Measurements from ENCODE around the gene TACR1.
"Not testable (repeated sequence)": the region's sequence is repeated elsewhere in the genome, so short reads cannot be mapped to it uniquely, and the experiment has no call there.

The TACR1 gene

GRCh38 chr2:75146606-75147332 is 52.6 kb downstream of the TACR1 start:
- no peak overlapping the region for H3K4me3 ChIP-seq (ENCODE audit: extremely low read depth, insufficient read depth, low read length, poor library complexity, severe bottlenecking)
- WGBS, 2 experiments (ENCODE audit: insufficient coverage in 2 of 2): 61 to 80% methylated on average over 1 to 2 of the region's 2 CpGs
- H3K27ac ChIP-seq (ENCODE audit: low read depth, low read length, severe bottlenecking): no peak overlapping the region
- H3K36me3 ChIP-seq (ENCODE audit: control insufficient read depth, insufficient read depth, low read length): no peaks in the 10 kb centered on the region
- no peaks in the 10 kb centered on the region for H3K4me1 ChIP-seq (ENCODE audit: control insufficient read depth, insufficient read depth, low read length, poor library complexity, severe bottlenecking)
- no peaks in the 10 kb centered on the region for H3K9me3 ChIP-seq (ENCODE audit: control insufficient read depth, low read length)

- H3K9me3 ChIP-seq (ENCODE audit: control insufficient read depth, low read length); H3K4me1 ChIP-seq (ENCODE audit: control insufficient read depth, insufficient read depth, low read length, poor library complexity, severe bottlenecking); H3K36me3 ChIP-seq (ENCODE audit: control insufficient read depth, insufficient read depth, low read length); H3K4me3 ChIP-seq (ENCODE audit: extremely low read depth, insufficient read depth, low read length, poor library complexity, severe bottlenecking); H3K27ac ChIP-seq (ENCODE audit: low read depth, low read length, severe bottlenecking): not testable (repeated sequence)
- 82 to 85% methylated on average over 4 of the region's 4 CpGs for WGBS, 2 experiments (ENCODE audit: insufficient coverage in 2 of 2)
These were observed 53.1 kb downstream of the TACR1 start for GRCh38 chr2:75146221-75146605.

GRCh38 chr2:75142081-75142480 is 57.2 kb downstream of the TACR1 start:
- no peaks in the 10 kb centered on the region for H3K36me3 ChIP-seq (ENCODE audit: control insufficient read depth, insufficient read depth, low read length)
- 84 to 100% methylated on average over 2 to 3 of the region's 3 CpGs for WGBS, 2 experiments (ENCODE audit: insufficient coverage in 2 of 2)
- H3K9me3 ChIP-seq (ENCODE audit: control insufficient read depth, low read length): no peaks in the 10 kb centered on the region
- H3K27ac ChIP-seq (ENCODE audit: low read depth, low read length, severe bottlenecking): no peak overlapping the region
- no peak overlapping the region for H3K4me3 ChIP-seq (ENCODE audit: extremely low read depth, insufficient read depth, low read length, poor library complexity, severe bottlenecking)
- no peaks in the 10 kb centered on the region for H3K4me1 ChIP-seq (ENCODE audit: control insufficient read depth, insufficient read depth, low read length, poor library complexity, severe bottlenecking)

- Histone ChIP-seq H3K36me3 (ENCODE audit: control insufficient read depth, insufficient read depth, low read length) (no peaks in the 10 kb centered on the region), H3K27ac (ENCODE audit: low read depth, low read length, severe bottlenecking) (no peak overlapping the region), H3K4me3 (ENCODE audit: extremely low read depth, insufficient read depth, low read length, poor library complexity, severe bottlenecking) (no peak overlapping the region), H3K9me3 (ENCODE audit: control insufficient read depth, low read length) (no peaks in the 10 kb centered on the region), H3K4me1 (ENCODE audit: control insufficient read depth, insufficient read depth, low read length, poor library complexity, severe bottlenecking) (no peaks in the 10 kb centered on the region)
- 60% methylated on average over 1 of the region's 1 CpG; no CpG with 5 or more reads in 1 of the 2 experiments for WGBS, 2 experiments (ENCODE audit: insufficient coverage in 2 of 2)
These were observed 59.0 kb downstream of the TACR1 start for GRCh38 chr2:75140288-75140687.

- H3K9me3 ChIP-seq (ENCODE audit: control insufficient read depth, low read length): no peaks in the 10 kb centered on the region
- peaks cover 5% of the 10 kb centered on the region for H3K4me1 ChIP-seq (ENCODE audit: control insufficient read depth, insufficient read depth, low read length, poor library complexity, severe bottlenecking)
- no peak overlapping the region for H3K27ac ChIP-seq (ENCODE audit: low read depth, low read length, severe bottlenecking)
- no peak overlapping the region for H3K4me3 ChIP-seq (ENCODE audit: extremely low read depth, insufficient read depth, low read length, poor library complexity, severe bottlenecking)
- no peaks in the 10 kb centered on the region for H3K36me3 ChIP-seq (ENCODE audit: control insufficient read depth, insufficient read depth, low read length)
- 83 to 100% methylated on average over 2 of the region's 3 CpGs for WGBS, 2 experiments (ENCODE audit: insufficient coverage in 2 of 2)
These were observed 60.1 kb downstream of the TACR1 start for GRCh38 chr2:75139171-75139570.

- no peak overlapping the region for H3K4me3 ChIP-seq (ENCODE audit: extremely low read depth, insufficient read depth, low read length, poor library complexity, severe bottlenecking)
- no CpG with 5 or more reads among the region's 1 CpG for WGBS, 2 experiments (ENCODE audit: insufficient coverage in 2 of 2)
- no peak overlapping the region for H3K27ac ChIP-seq (ENCODE audit: low read depth, low read length, severe bottlenecking)
- H3K36me3 ChIP-seq (ENCODE audit: control insufficient read depth, insufficient read depth, low read length): no peaks in the 10 kb centered on the region
- no peaks in the 10 kb centered on the region for H3K9me3 ChIP-seq (ENCODE audit: control insufficient read depth, low read length)
- peaks cover 5% of the 10 kb centered on the region for H3K4me1 ChIP-seq (ENCODE audit: control insufficient read depth, insufficient read depth, low read length, poor library complexity, severe bottlenecking)
These were observed 60.8 kb downstream of the TACR1 start for GRCh38 chr2:75138528-75138927.

- Histone ChIP-seq H3K4me3 (ENCODE audit: extremely low read depth, insufficient read depth, low read length, poor library complexity, severe bottlenecking) (no peak overlapping the region), H3K9me3 (ENCODE audit: control insufficient read depth, low read length) (no peaks in the 10 kb centered on the region), H3K4me1 (ENCODE audit: control insufficient read depth, insufficient read depth, low read length, poor library complexity, severe bottlenecking) (peaks cover 5% of the 10 kb centered on the region), H3K36me3 (ENCODE audit: control insufficient read depth, insufficient read depth, low read length) (no peaks in the 10 kb centered on the region), H3K27ac (ENCODE audit: low read depth, low read length, severe bottlenecking) (no peak overlapping the region)
- WGBS, 2 experiments (ENCODE audit: insufficient coverage in 2 of 2): 67 to 74% methylated on average over 4 to 5 of the region's 8 CpGs
These were observed 63.4 kb downstream of the TACR1 start for GRCh38 chr2:75135776-75136400.

- peaks cover 5% of the 10 kb centered on the region for H3K4me1 ChIP-seq (ENCODE audit: control insufficient read depth, insufficient read depth, low read length, poor library complexity, severe bottlenecking)
- WGBS, 2 experiments (ENCODE audit: insufficient coverage in 2 of 2): no CpG with 5 or more reads among the region's 1 CpG
- peak overlapping the region; percentile 68 for H3K27ac ChIP-seq (ENCODE audit: low read depth, low read length, severe bottlenecking)
- H3K36me3 ChIP-seq (ENCODE audit: control insufficient read depth, insufficient read depth, low read length): no peaks in the 10 kb centered on the region
- H3K4me3 ChIP-seq (ENCODE audit: extremely low read depth, insufficient read depth, low read length, poor library complexity, severe bottlenecking): no peak overlapping the region
- H3K9me3 ChIP-seq (ENCODE audit: control insufficient read depth, low read length): no peaks in the 10 kb centered on the region
These were observed 64.5 kb downstream of the TACR1 start for GRCh38 chr2:75134860-75135259.

- no peaks in the 10 kb centered on the region for H3K9me3 ChIP-seq (ENCODE audit: control insufficient read depth, low read length)
- H3K4me3 ChIP-seq (ENCODE audit: extremely low read depth, insufficient read depth, low read length, poor library complexity, severe bottlenecking): no peak overlapping the region
- 95 to 98% methylated on average over 6 to 8 of the region's 9 CpGs for WGBS, 2 experiments (ENCODE audit: insufficient coverage in 2 of 2)
- H3K4me1 ChIP-seq (ENCODE audit: control insufficient read depth, insufficient read depth, low read length, poor library complexity, severe bottlenecking): peaks cover 5% of the 10 kb centered on the region
- H3K36me3 ChIP-seq (ENCODE audit: control insufficient read depth, insufficient read depth, low read length): no peaks in the 10 kb centered on the region
- H3K27ac ChIP-seq (ENCODE audit: low read depth, low read length, severe bottlenecking): peak overlapping the region; percentile 68
These were observed 65.4 kb downstream of the TACR1 start for GRCh38 chr2:75133621-75134570.

GRCh38 chr2:75130171-75130570 is 69.1 kb downstream of the TACR1 start:
- no peak overlapping the region for H3K27ac ChIP-seq (ENCODE audit: low read depth, low read length, severe bottlenecking)
- no peaks in the 10 kb centered on the region for H3K36me3 ChIP-seq (ENCODE audit: control insufficient read depth, insufficient read depth, low read length)
- peaks cover 5% of the 10 kb centered on the region for H3K4me1 ChIP-seq (ENCODE audit: control insufficient read depth, insufficient read depth, low read length, poor library complexity, severe bottlenecking)
- H3K4me3 ChIP-seq (ENCODE audit: extremely low read depth, insufficient read depth, low read length, poor library complexity, severe bottlenecking): no peak overlapping the region
- 77 to 100% methylated on average over 1 of the region's 1 CpG for WGBS, 2 experiments (ENCODE audit: insufficient coverage in 2 of 2)
- H3K9me3 ChIP-seq (ENCODE audit: control insufficient read depth, low read length): no peaks in the 10 kb centered on the region

Data from mesodermal cell (in vitro differentiated cells).